Measurements from ENCODE around the gene COL24A1. TPM values are rescaled to one million over a fixed set of nuclear protein-coding genes. Genes with fewer than 3 reads are reported as not detected.

The COL24A1 gene
- total RNA-seq, 1 experiment from 2014 or later = 0.08 TPM

- in situ Hi-C loops (cut with HindIII; ENCODE audit: low pct_unique_long_range_greater_than_20kb, low sequenced_read_pairs) (no loop called here), intact Hi-C loops (cut with micrococcal nuclease; ENCODE audit: unreplicated experiment) (loop anchor here (10.0 kb wide), 1 partner anchor 449 kb away; the partner anchor contains the start of gene ZNHIT6)
- no peak overlapping the region for H3K4me3 ChIP-seq (ENCODE audit: low read depth in 2 of 2, low read length in 2 of 2)
- no peaks in the 10 kb centered on the region for H3K36me3 ChIP-seq (ENCODE audit: control insufficient read depth, insufficient read depth, low read length)
- no peaks in the 10 kb centered on the region for H3K9me3 ChIP-seq (ENCODE audit: control insufficient read depth, insufficient read depth, low read depth, low read length)
- H3K27me3 ChIP-seq (ENCODE audit: control insufficient read depth, insufficient read depth, low read length) = peaks cover 24% of the 10 kb centered on the region
- ChIA-PET CTCF (no interaction called here), POLR2A (interaction anchor here (0.6 kb wide), 1 partner anchor 1328 kb away, joined by 5 read pairs; no protein-coding TSS in a partner anchor)
- H3K27ac ChIP-seq (ENCODE audit: low read length) = no peak overlapping the region
- 0 out of 2 replicates have a peak, but pooled peaks cover 7% of the 10 kb centered on the region for H3K4me1 ChIP-seq (ENCODE audit: control insufficient read depth, insufficient read depth, low read length)
- no TSS peak for BruUV-seq (replicated peaks)
- no peak for DNase-seq (ENCODE audit: low read depth, low spot score)
- TF ChIP-seq CTCF (IDR thresholded peaks at IDR 0.05) = no peak
- TF ChIP-seq TCF7L2 (IDR thresholded peaks at IDR 0.05; ENCODE audit: low read depth, low read length) = no peak
- TF ChIP-seq SIN3A (IDR thresholded peaks at IDR 0.05; ENCODE audit: borderline replicate concordance, insufficient read depth, low read depth, low read length) = no peak
- no peak for TF ChIP-seq REST (IDR thresholded peaks at IDR 0.05; ENCODE audit: insufficient read depth in 1 of 2, low read depth in 2 of 2, low read length in 1 of 2)
- TF ChIP-seq POLR2AphosphoS5 (IDR thresholded peaks at IDR 0.05; ENCODE audit: low read depth, low read length) = no peak
- ATAC-seq = no peak
Observed at GRCh38 chr1:86153836-86154235, 2.7 kb downstream of the COL24A1 start.

- ChIA-PET POLR2A (no interaction called here), CTCF (no interaction called here)
- DNase-seq (ENCODE audit: low read depth, low spot score) = no peak
- Histone ChIP-seq H3K9me3 (ENCODE audit: control insufficient read depth, insufficient read depth, low read depth, low read length) (no peaks in the 10 kb centered on the region), H3K27ac (ENCODE audit: low read length) (no peak overlapping the region), H3K27me3 (ENCODE audit: control insufficient read depth, insufficient read depth, low read length) (peaks cover 24% of the 10 kb centered on the region), H3K4me1 (ENCODE audit: control insufficient read depth, insufficient read depth, low read length) (0 out of 2 replicates have a peak, but pooled peaks cover 7% of the 10 kb centered on the region), H3K36me3 (ENCODE audit: control insufficient read depth, insufficient read depth, low read length) (no peaks in the 10 kb centered on the region), H3K4me3 (ENCODE audit: low read depth in 2 of 2, low read length in 2 of 2) (no peak overlapping the region)
- in situ Hi-C loops (cut with HindIII; ENCODE audit: low pct_unique_long_range_greater_than_20kb, low sequenced_read_pairs) (no loop called here), intact Hi-C loops (cut with micrococcal nuclease; ENCODE audit: unreplicated experiment) (loop anchor here (10.0 kb wide), 1 partner anchor 448 kb away; the partner anchor contains the start of gene ZNHIT6)
- ATAC-seq = no peak
- BruUV-seq (replicated peaks) = no TSS peak
- TF ChIP-seq SIN3A (IDR thresholded peaks at IDR 0.05; ENCODE audit: borderline replicate concordance, insufficient read depth, low read depth, low read length) = no peak
- TF ChIP-seq TCF7L2 (IDR thresholded peaks at IDR 0.05; ENCODE audit: low read depth, low read length) = no peak
- no peak for TF ChIP-seq REST (IDR thresholded peaks at IDR 0.05; ENCODE audit: insufficient read depth in 1 of 2, low read depth in 2 of 2, low read length in 1 of 2)
- no peak for TF ChIP-seq POLR2AphosphoS5 (IDR thresholded peaks at IDR 0.05; ENCODE audit: low read depth, low read length)
- no peak for TF ChIP-seq CTCF (IDR thresholded peaks at IDR 0.05)
Observed at GRCh38 chr1:86152887-86153286, 3.7 kb downstream of the COL24A1 start.

Measured in Panc1 (cell line).